Measurements from ENCODE around the gene FAM181A. TPM values are rescaled to one million over a fixed set of nuclear protein-coding genes. Genes with fewer than 3 reads are reported as not detected.

Gene FAM181A
- total and polyA plus RNA-seq, 2 of the 4 experiments (the other 2 are of a cell fraction): not detected

DNA sequence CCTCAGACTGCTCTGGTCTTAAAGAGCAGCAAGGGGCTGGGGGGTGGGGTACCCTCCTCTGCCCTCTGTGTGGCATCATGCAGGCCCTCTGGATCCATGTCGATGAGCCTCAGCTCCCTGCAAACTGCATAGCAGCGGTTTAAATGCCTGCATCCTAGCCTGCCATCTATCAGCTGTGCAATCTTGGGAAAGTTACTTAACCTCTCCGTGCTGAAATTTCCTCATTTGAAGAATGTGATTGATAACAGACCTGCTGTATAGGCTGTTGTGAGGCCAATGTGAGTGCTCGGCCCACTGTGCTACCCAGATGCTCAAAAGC lies 3.8 kb downstream of the FAM181A start:
- Histone ChIP-seq H3K4ac (ENCODE audit: low read depth, low read length) (no peak overlapping the region), H3K27me3 (ENCODE audit: control insufficient read depth, insufficient read depth, low read length) (peaks cover 26% of the 10 kb centered on the region), H3K36me3 (ENCODE audit: control insufficient read depth, insufficient read depth, low read length) (no peaks in the 10 kb centered on the region), H4K5ac (ENCODE audit: low read depth, low read length) (no peak overlapping the region), H3K79me1 (ENCODE audit: low read depth in 1 of 2, low read length in 2 of 2) (no peaks in the 10 kb centered on the region), H4K91ac (ENCODE audit: insufficient read depth, low read depth, low read length) (no peak overlapping the region), H4K8ac (ENCODE audit: low read depth in 2 of 2, low read length in 2 of 2) (no peak overlapping the region), H2AK5ac (ENCODE audit: low read depth, low read length) (no peak overlapping the region), H3K56ac (ENCODE audit: extremely low read depth, insufficient read depth, low read length) (no peak overlapping the region), H3K4me3 (ENCODE audit: insufficient read depth, low read depth, low read length) (no peak overlapping the region), H2BK5ac (ENCODE audit: low read depth, low read length, poor library complexity, severe bottlenecking) (no peak overlapping the region), H2AK9ac (replicated peaks; ENCODE audit: low read depth, low read length, poor library complexity) (no peak overlapping the region), H2BK20ac (ENCODE audit: low read depth, low read length) (no peak overlapping the region), H3K9ac (ENCODE audit: low read depth, low read length) (no peak overlapping the region), H4K20me1 (ENCODE audit: insufficient read depth, low read length) (no peaks in the 10 kb centered on the region), H3K4me1 (ENCODE audit: control insufficient read depth, insufficient read depth, low read length) (no peaks in the 10 kb centered on the region), H2BK15ac (ENCODE audit: low read depth, low read length) (no peak overlapping the region), H3K27ac (ENCODE audit: insufficient read depth, low read length) (no peak overlapping the region), H3K9me1 (ENCODE audit: insufficient read depth, low read length) (no peaks in the 10 kb centered on the region), H3K14ac (replicated peaks; ENCODE audit: low read depth, low read length) (no peak overlapping the region), H3K9me3 (ENCODE audit: control insufficient read depth, insufficient read depth, low read length) (no peaks in the 10 kb centered on the region), H3K4me2 (ENCODE audit: low read depth, low read length) (no peak overlapping the region), H2BK120ac (ENCODE audit: low read depth, low read length) (no peak overlapping the region), H2AFZ (replicated peaks; ENCODE audit: low read length, poor library complexity) (no peak overlapping the region), H3K18ac (ENCODE audit: low read depth, low read length) (no peak overlapping the region), H3K23ac (ENCODE audit: low read depth, low read length) (no peak overlapping the region)
- intact Hi-C loops (cut with micrococcal nuclease): no loop called here
- in situ Hi-C loops (cut with MboI; ENCODE audit: low sequenced_read_pairs): no loop called here
- no peak for DNase-seq
- WGBS, 2 experiments (ENCODE audit: extremely low coverage in 2 of 2, insufficient read length in 1 of 2): no CpG with 5 or more reads among the region's 4 CpGs
- CTCF ChIA-PET: interaction anchor here (0.8 kb wide), 1 partner anchor 9 kb away, joined by 3 read pairs; no protein-coding TSS in a partner anchor
- dilution Hi-C loops (cut with HindIII; ENCODE audit: low sequenced_read_pairs, unreplicated experiment): no loop called here
- no peak for ATAC-seq (ENCODE audit: low read depth)
- TF ChIP-seq RAD21 (IDR thresholded peaks at IDR 0.05; ENCODE audit: low read length) (no peak), MAFK (IDR thresholded peaks at IDR 0.05; ENCODE audit: low read depth, low read length) (no peak), MXI1 (IDR thresholded peaks at IDR 0.05; ENCODE audit: borderline replicate concordance, low read depth, low read length) (no peak), MAZ (IDR thresholded peaks at IDR 0.05; ENCODE audit: borderline replicate concordance, low read depth, low read length) (no peak), RFX5 (IDR thresholded peaks at IDR 0.05; ENCODE audit: low read depth, low read length) (no peak), CEBPB (IDR thresholded peaks at IDR 0.05; ENCODE audit: low read depth, low read length) (no peak), CHD1 (IDR thresholded peaks at IDR 0.05; ENCODE audit: low read depth, low read length) (no peak), NFE2L2 (IDR thresholded peaks at IDR 0.05; ENCODE audit: low read depth, low read length) (no peak), POLR2A (IDR thresholded peaks at IDR 0.05; ENCODE audit: low read depth, low read length) (no peak), SMC3 (IDR thresholded peaks at IDR 0.05; ENCODE audit: low read depth, low read length) (no peak), FOS (IDR thresholded peaks at IDR 0.05; ENCODE audit: low read depth, low read length) (no peak), RCOR1 (IDR thresholded peaks at IDR 0.05; ENCODE audit: insufficient replicate concordance, low read length) (no peak)
- TF ChIP-seq, protein P1, sequence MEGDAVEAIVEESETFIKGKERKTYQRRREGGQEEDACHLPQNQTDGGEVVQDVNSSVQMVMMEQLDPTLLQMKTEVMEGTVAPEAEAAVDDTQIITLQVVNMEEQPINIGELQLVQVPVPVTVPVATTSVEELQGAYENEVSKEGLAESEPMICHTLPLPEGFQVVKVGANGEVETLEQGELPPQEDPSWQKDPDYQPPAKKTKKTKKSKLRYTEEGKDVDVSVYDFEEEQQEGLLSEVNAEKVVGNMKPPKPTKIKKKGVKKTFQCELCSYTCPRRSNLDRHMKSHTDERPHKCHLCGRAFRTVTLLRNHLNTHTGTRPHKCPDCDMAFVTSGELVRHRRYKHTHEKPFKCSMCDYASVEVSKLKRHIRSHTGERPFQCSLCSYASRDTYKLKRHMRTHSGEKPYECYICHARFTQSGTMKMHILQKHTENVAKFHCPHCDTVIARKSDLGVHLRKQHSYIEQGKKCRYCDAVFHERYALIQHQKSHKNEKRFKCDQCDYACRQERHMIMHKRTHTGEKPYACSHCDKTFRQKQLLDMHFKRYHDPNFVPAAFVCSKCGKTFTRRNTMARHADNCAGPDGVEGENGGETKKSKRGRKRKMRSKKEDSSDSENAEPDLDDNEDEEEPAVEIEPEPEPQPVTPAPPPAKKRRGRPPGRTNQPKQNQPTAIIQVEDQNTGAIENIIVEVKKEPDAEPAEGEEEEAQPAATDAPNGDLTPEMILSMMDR (conservative IDR thresholded peaks at IDR 0.05; ENCODE audit: low read depth, low read length): no peak
- TF ChIP-seq, protein P2, sequence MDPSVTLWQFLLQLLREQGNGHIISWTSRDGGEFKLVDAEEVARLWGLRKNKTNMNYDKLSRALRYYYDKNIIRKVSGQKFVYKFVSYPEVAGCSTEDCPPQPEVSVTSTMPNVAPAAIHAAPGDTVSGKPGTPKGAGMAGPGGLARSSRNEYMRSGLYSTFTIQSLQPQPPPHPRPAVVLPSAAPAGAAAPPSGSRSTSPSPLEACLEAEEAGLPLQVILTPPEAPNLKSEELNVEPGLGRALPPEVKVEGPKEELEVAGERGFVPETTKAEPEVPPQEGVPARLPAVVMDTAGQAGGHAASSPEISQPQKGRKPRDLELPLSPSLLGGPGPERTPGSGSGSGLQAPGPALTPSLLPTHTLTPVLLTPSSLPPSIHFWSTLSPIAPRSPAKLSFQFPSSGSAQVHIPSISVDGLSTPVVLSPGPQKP (IDR thresholded peaks at IDR 0.05; ENCODE audit: borderline replicate concordance, low read depth, low read length): no peak
- TF ChIP-seq, protein P3, sequence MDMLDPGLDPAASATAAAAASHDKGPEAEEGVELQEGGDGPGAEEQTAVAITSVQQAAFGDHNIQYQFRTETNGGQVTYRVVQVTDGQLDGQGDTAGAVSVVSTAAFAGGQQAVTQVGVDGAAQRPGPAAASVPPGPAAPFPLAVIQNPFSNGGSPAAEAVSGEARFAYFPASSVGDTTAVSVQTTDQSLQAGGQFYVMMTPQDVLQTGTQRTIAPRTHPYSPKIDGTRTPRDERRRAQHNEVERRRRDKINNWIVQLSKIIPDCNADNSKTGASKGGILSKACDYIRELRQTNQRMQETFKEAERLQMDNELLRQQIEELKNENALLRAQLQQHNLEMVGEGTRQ (IDR thresholded peaks at IDR 0.05; ENCODE audit: low read depth, low read length): no peak
- no TSS peak for BruUV-seq (replicated peaks)
- POLR2A ChIA-PET (ENCODE audit: unreplicated experiment): no interaction called here
